HEK293 (cell line): ENCODE measurements around the gene BTG1.

Experiments
- CTCF ChIP-seq: fragments of 450-650 bp; formaldehyde crosslinking; IDR thresholded peaks from 2 replicates; pipeline ENCODE4 v1.5.1; 2016; ENCODE audit warnings: missing biosample characterization, missing genetic modification characterization
- PRDM10 ChIP-seq: fragments of 450-650 bp; formaldehyde crosslinking; IDR thresholded peaks from 2 replicates; pipeline ENCODE4 v1.5.1; 2016; ENCODE audit warnings: missing biosample characterization, missing genetic modification characterization
- ZNF121 ChIP-seq: fragments of 450-650 bp; formaldehyde crosslinking; IDR thresholded peaks from 2 replicates; pipeline ENCODE4 v1.5.1; 2016; ENCODE audit warnings: missing biosample characterization, missing genetic modification characterization
- ZNF341 ChIP-seq: fragments of 450-650 bp; formaldehyde crosslinking; IDR thresholded peaks from 2 replicates; pipeline ENCODE4; 2016; ENCODE audit warnings: low read depth, missing biosample characterization, missing genetic modification characterization
- ZNF354C ChIP-seq: fragments of 450-650 bp; formaldehyde crosslinking; IDR thresholded peaks from 2 replicates; pipeline ENCODE4 v1.5.1; 2016; ENCODE audit warnings: missing biosample characterization, missing genetic modification characterization, low read depth, borderline replicate concordance
- ZNF426 ChIP-seq: fragments of 450-650 bp; formaldehyde crosslinking; IDR thresholded peaks from 2 replicates; pipeline ENCODE4 v1.5.1; 2017; ENCODE audit warnings: missing biosample characterization, missing genetic modification characterization, mild to moderate bottlenecking, inconsistent platforms, moderate library complexity
- ZNF639 ChIP-seq: fragments of 450-650 bp; formaldehyde crosslinking; IDR thresholded peaks from 2 replicates; pipeline ENCODE4 v1.5.1; 2016; ENCODE audit warnings: missing biosample characterization, missing genetic modification characterization

- no peak for TF ChIP-seq CTCF (tag by site-specific recombination)
- no peak for TF ChIP-seq ZNF341 (tag by site-specific recombination)
- no peak for TF ChIP-seq ZNF121
- TF ChIP-seq ZNF426 (tag by site-specific recombination), result no peak
- TF ChIP-seq ZNF354C, result no peak
- TF ChIP-seq PRDM10, result no peak
- no peak for TF ChIP-seq ZNF639 (tag by site-specific recombination)
Observed at GRCh38 chr12:92147491-92147890, 1.8 kb upstream of the BTG1 start.
